ENCODE results near the gene TACR1. TPM values are rescaled to one million over a fixed set of nuclear protein-coding genes. Genes with fewer than 3 reads are reported as not detected.
A peak's percentile ranks its signal among the peaks of the same experiment; 100 is the strongest.

TACR1 gene
- total and polyA plus RNA-seq, 3 experiments from 2014 or later = not detected

GRCh38 chr2:75210409-75210808, 11.1 kb upstream of the TACR1 start:
- H3K36me3 Mint-ChIP-seq = peaks cover 0 to 4% (median 0%) of the 10 kb centered on the region in 3 donors

GRCh38 chr2:75208738-75209137, 9.4 kb upstream of the TACR1 start:
- no peak for DNase-seq

More at GRCh38 chr2:75210409-75210808, 11.1 kb upstream of the TACR1 start:
- Mint-ChIP-seq H3K4me1 (peaks cover 10 to 12% (median 12%) of the 10 kb centered on the region in 3 donors), H3K9me3 (peaks cover 0 to 8% (median 3%) of the 10 kb centered on the region in 5 donors), H3K27ac (no peak overlapping the region), H3K27me3 (peaks cover 23 to 32% of the 10 kb centered on the region in 2 donors), H3K4me3 (no peak overlapping the region)
- ChIA-PET POLR2A (no interaction called here), CTCF (no interaction called here)
- H3K9me3 ChIP-seq (ENCODE audit: low read length) = no peaks in the 10 kb centered on the region
- H3K27ac ChIP-seq (ENCODE audit: low read depth, low read length) = no peak overlapping the region
- H3K27me3 ChIP-seq (ENCODE audit: insufficient read depth, low read length, poor library complexity, severe bottlenecking) = no peaks in the 10 kb centered on the region
- H3K4me3 ChIP-seq (ENCODE audit: low read length) = no peak overlapping the region
- H3K4me1 ChIP-seq (ENCODE audit: insufficient read depth, low read length) = no peaks in the 10 kb centered on the region
- no peak for DNase-seq
- H3K36me3 ChIP-seq (ENCODE audit: insufficient read depth, low read length) = no peaks in the 10 kb centered on the region

GRCh38 chr2:75204833-75205232, 5.5 kb upstream of the TACR1 start:
- peaks cover 0 to 3% (median 0%) of the 10 kb centered on the region in 3 donors for H3K36me3 Mint-ChIP-seq
- H3K27me3 ChIP-seq (ENCODE audit: insufficient read depth, low read length, poor library complexity, severe bottlenecking) = no peaks in the 10 kb centered on the region
- no peak overlapping the region for H3K4me3 ChIP-seq (ENCODE audit: low read length)
- no peak for DNase-seq
- ChIA-PET POLR2A (no interaction called here), CTCF (no interaction called here)
- H3K4me1 Mint-ChIP-seq = peaks cover 0 to 10% (median 0%) of the 10 kb centered on the region in 3 donors
- H3K27ac ChIP-seq (ENCODE audit: low read depth, low read length) = no peak overlapping the region
- H3K27ac Mint-ChIP-seq = no peak overlapping the region
- H3K36me3 ChIP-seq (ENCODE audit: insufficient read depth, low read length) = no peaks in the 10 kb centered on the region
- peaks cover 0 to 10% (median 6%) of the 10 kb centered on the region in 5 donors for H3K9me3 Mint-ChIP-seq
- no peak overlapping the region for H3K4me3 Mint-ChIP-seq
- no peaks in the 10 kb centered on the region for H3K9me3 ChIP-seq (ENCODE audit: low read length)
- H3K27me3 Mint-ChIP-seq = peaks cover 37 to 74% of the 10 kb centered on the region in 2 donors
- no peaks in the 10 kb centered on the region for H3K4me1 ChIP-seq (ENCODE audit: insufficient read depth, low read length)

More at GRCh38 chr2:75208738-75209137, 9.4 kb upstream of the TACR1 start:
- H3K27me3 ChIP-seq (ENCODE audit: insufficient read depth, low read length, poor library complexity, severe bottlenecking) = no peaks in the 10 kb centered on the region
- Mint-ChIP-seq H3K27me3 (peaks cover 30 to 46% of the 10 kb centered on the region in 2 donors), H3K4me3 (no peak overlapping the region), H3K4me1 (peaks cover 10 to 12% (median 12%) of the 10 kb centered on the region in 3 donors), H3K36me3 (peaks cover 0 to 4% (median 0%) of the 10 kb centered on the region in 3 donors), H3K27ac (no peak overlapping the region), H3K9me3 (peaks cover 0 to 11% (median 3%) of the 10 kb centered on the region in 5 donors)
- CTCF ChIA-PET = no interaction called here
- no peaks in the 10 kb centered on the region for H3K9me3 ChIP-seq (ENCODE audit: low read length)
- H3K4me3 ChIP-seq (ENCODE audit: low read length) = no peak overlapping the region
- POLR2A ChIA-PET = no interaction called here
- no peaks in the 10 kb centered on the region for H3K36me3 ChIP-seq (ENCODE audit: insufficient read depth, low read length)
- no peak overlapping the region for H3K27ac ChIP-seq (ENCODE audit: low read depth, low read length)
- H3K4me1 ChIP-seq (ENCODE audit: insufficient read depth, low read length) = no peaks in the 10 kb centered on the region

GRCh38 chr2:75202359-75202758, 3.0 kb upstream of the TACR1 start:
- H3K4me3 ChIP-seq (ENCODE audit: low read length) = no peak overlapping the region
- H3K27ac ChIP-seq (ENCODE audit: low read depth, low read length) = no peak overlapping the region
- no peaks in the 10 kb centered on the region for H3K9me3 ChIP-seq (ENCODE audit: low read length)
- H3K9me3 Mint-ChIP-seq = peaks cover 0 to 17% (median 5%) of the 10 kb centered on the region in 5 donors
- no peaks in the 10 kb centered on the region for H3K4me1 ChIP-seq (ENCODE audit: insufficient read depth, low read length)
- ChIA-PET POLR2A (no interaction called here), CTCF (no interaction called here)
- H3K27ac Mint-ChIP-seq = no peak overlapping the region
- peaks cover 37 to 74% of the 10 kb centered on the region in 2 donors for H3K27me3 Mint-ChIP-seq
- no peak overlapping the region for H3K4me3 Mint-ChIP-seq
- peaks cover 0 to 23% (median 2%) of the 10 kb centered on the region in 3 donors for H3K4me1 Mint-ChIP-seq
- no peaks in the 10 kb centered on the region for H3K36me3 Mint-ChIP-seq
- no peaks in the 10 kb centered on the region for H3K36me3 ChIP-seq (ENCODE audit: insufficient read depth, low read length)
- peaks cover 7% of the 10 kb centered on the region for H3K27me3 ChIP-seq (ENCODE audit: insufficient read depth, low read length, poor library complexity, severe bottlenecking)
- DNase-seq = no peak

GRCh38 chr2:75200140-75201096, 1.1 kb upstream of the TACR1 start:
- ChIA-PET CTCF (no interaction called here), POLR2A (no interaction called here)
- no peaks in the 10 kb centered on the region for H3K9me3 ChIP-seq (ENCODE audit: low read length)
- no peaks in the 10 kb centered on the region for H3K36me3 ChIP-seq (ENCODE audit: insufficient read depth, low read length)
- Mint-ChIP-seq H3K27me3 (peaks cover 46 to 81% of the 10 kb centered on the region in 2 donors), H3K4me3 (peak overlapping the region in 2 of 7 donors; percentile 48 to 69), H3K9me3 (peaks cover 0 to 20% (median 5%) of the 10 kb centered on the region in 5 donors), H3K4me1 (peaks cover 0 to 23% (median 2%) of the 10 kb centered on the region in 3 donors), H3K27ac (no peak overlapping the region), H3K36me3 (no peaks in the 10 kb centered on the region)
- no peak for DNase-seq
- H3K4me1 ChIP-seq (ENCODE audit: insufficient read depth, low read length) = no peaks in the 10 kb centered on the region
- H3K27ac ChIP-seq (ENCODE audit: low read depth, low read length) = no peak overlapping the region
- H3K4me3 ChIP-seq (ENCODE audit: low read length) = no peak overlapping the region
- H3K27me3 ChIP-seq (ENCODE audit: insufficient read depth, low read length, poor library complexity, severe bottlenecking) = peaks cover 7% of the 10 kb centered on the region

GRCh38 chr2:75195076-75195691, 4.1 kb downstream of the TACR1 start:
- ChIA-PET POLR2A (no interaction called here), CTCF (no interaction called here)
- H3K9me3 Mint-ChIP-seq = peaks cover 0 to 15% (median 3%) of the 10 kb centered on the region in 5 donors
- peaks cover 38 to 71% of the 10 kb centered on the region in 2 donors for H3K27me3 Mint-ChIP-seq
- no peak overlapping the region for H3K4me3 ChIP-seq (ENCODE audit: low read length)
- H3K27ac ChIP-seq (ENCODE audit: low read depth, low read length) = no peak overlapping the region
- peaks cover 7% of the 10 kb centered on the region for H3K27me3 ChIP-seq (ENCODE audit: insufficient read depth, low read length, poor library complexity, severe bottlenecking)
- H3K36me3 Mint-ChIP-seq = no peaks in the 10 kb centered on the region
- no peaks in the 10 kb centered on the region for H3K36me3 ChIP-seq (ENCODE audit: insufficient read depth, low read length)
- DNase-seq = no peak
- H3K4me3 Mint-ChIP-seq = no peak overlapping the region
- H3K27ac Mint-ChIP-seq = no peak overlapping the region
- no peaks in the 10 kb centered on the region for H3K4me1 ChIP-seq (ENCODE audit: insufficient read depth, low read length)
- H3K4me1 Mint-ChIP-seq = peaks cover 0 to 16% (median 2%) of the 10 kb centered on the region in 3 donors
- no peaks in the 10 kb centered on the region for H3K9me3 ChIP-seq (ENCODE audit: low read length)

GRCh38 chr2:75194184-75194868, 5.0 kb downstream of the TACR1 start:
- Histone ChIP-seq H3K9me3 (ENCODE audit: low read length) (no peaks in the 10 kb centered on the region), H3K27ac (ENCODE audit: low read depth, low read length) (no peak overlapping the region), H3K4me1 (ENCODE audit: insufficient read depth, low read length) (no peaks in the 10 kb centered on the region), H3K36me3 (ENCODE audit: insufficient read depth, low read length) (no peaks in the 10 kb centered on the region), H3K27me3 (ENCODE audit: insufficient read depth, low read length, poor library complexity, severe bottlenecking) (peaks cover 7% of the 10 kb centered on the region), H3K4me3 (ENCODE audit: low read length) (no peak overlapping the region)
- H3K4me1 Mint-ChIP-seq = peaks cover 0 to 9% (median 0%) of the 10 kb centered on the region in 3 donors
- no peaks in the 10 kb centered on the region for H3K36me3 Mint-ChIP-seq
- H3K4me3 Mint-ChIP-seq = no peak overlapping the region
- ChIA-PET POLR2A (no interaction called here), CTCF (no interaction called here)
- H3K9me3 Mint-ChIP-seq = peaks cover 0 to 14% (median 3%) of the 10 kb centered on the region in 5 donors
- DNase-seq = no peak
- peaks cover 36 to 67% of the 10 kb centered on the region in 2 donors for H3K27me3 Mint-ChIP-seq
- no peak overlapping the region for H3K27ac Mint-ChIP-seq

Data from CD8-positive, alpha-beta memory T cell (primary cell).